GM08714 (cell line): ENCODE measurements around the gene SH2B3.
"Not testable (repeated sequence)": the region's sequence is repeated elsewhere in the genome, so short reads cannot be mapped to it uniquely, and the experiment has no call there.

ENCODE experiments used
- H3K4me3 ChIP-seq: fragments of 200-500 bp; sonication (Bioruptor generic); 2 replicates; pipeline ENCODE4 v1.5.1; 2014; ENCODE audit warnings: mild to moderate bottlenecking, low read length, inconsistent platforms
- ZNF274 ChIP-seq: IDR thresholded peaks from 2 replicates; pipeline ENCODE4 v1.6.1; 2012; ENCODE audit warnings: mild to moderate bottlenecking, low read depth, low read length

SH2B3 gene

DNA sequence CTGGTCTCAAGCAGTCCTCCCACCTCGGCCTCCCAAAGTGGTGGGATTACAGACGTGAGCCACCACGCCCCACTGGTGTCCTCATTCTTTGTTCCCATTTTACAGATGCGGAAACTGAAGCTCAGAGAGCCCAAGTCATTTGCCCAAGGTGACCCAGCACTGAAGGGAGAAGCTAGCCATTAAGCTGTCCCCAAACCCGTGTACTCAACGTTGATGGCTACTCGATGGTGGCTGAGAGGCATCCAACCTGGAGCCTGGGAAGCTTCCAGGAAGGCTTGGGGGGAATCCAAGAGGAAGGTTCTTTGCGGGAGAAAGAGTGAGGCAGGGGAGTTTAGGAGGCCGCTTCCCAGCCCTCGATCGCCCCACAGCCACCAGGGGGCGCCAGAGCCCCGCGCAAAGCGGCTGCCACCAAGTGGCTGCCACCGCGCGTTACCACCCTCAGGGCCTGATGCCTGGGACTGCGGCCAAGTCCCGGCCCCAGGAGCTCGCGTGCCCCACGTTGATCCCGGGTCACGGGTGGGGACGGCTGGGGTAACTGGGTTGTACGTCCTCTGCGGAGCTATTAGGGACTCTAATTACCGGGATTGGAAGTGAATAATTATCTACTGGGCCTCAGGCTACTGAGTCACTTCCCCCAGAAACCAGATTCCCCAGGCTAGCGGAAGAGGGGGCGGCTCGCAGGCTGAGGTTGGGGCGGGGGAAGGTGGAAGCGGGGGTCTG, 8.8 kb upstream of the SH2B3 start:
- no peak overlapping the region; the same call in 1 of the 2 replicates for H3K4me3 ChIP-seq

DNA sequence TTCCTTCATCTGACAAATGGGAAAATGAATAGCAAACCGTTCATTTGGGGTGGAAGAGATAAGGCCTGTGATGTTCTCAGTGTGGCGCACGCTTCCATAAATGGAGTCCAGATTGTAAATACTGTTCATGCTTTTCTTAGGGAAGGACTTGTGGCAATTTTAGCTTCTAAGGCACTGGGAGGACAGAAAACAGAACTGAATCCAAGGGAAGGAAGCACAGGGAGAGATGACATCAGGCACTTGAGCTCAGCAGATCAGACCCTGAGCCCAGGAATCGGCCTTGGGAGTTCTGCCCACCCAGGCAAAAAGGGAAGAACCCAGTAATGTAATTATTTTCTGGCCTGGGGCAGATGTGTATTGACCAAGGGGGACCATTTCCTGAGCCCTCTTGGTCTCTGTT, 7.2 kb upstream of the SH2B3 start:
- no peak overlapping the region for H3K4me3 ChIP-seq
- no peak for TF ChIP-seq ZNF274

More for the DNA sequence above, 8.8 kb upstream of the SH2B3 start:
- TF ChIP-seq ZNF274 = no peak

DNA sequence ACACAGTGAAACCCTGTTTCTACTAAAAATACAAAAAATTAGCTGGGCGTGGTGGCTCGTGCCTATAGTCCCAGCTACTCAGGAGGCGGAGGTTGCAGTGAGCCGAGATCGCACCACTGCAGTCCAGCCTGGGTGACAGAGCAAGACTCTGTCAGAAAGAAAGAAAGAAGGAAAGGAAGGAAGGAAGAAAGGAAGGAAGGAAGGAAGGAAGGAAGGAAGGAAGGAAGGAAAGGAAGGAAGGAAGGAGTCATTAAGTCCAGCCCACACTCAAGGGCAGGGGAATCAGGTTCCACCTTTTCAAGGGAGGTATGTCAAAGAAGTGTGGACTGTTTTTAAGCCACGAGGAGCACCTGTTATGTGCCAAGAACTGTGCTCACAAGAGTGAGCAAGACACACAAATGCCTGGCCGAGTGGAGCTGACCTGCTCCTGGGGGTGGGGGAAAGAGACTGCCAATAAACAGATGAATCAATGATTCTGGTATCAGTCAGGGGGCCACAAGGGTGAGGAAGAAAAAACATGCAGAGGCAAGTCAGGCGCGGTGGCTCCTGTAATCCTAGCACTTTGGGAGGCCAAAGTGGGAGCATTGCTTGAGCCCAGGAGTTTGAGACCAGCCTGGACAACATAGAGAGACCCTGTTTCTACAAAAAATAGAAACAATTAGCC, 5.8 kb upstream of the SH2B3 start:
- not testable (repeated sequence) for H3K4me3 ChIP-seq

DNA sequence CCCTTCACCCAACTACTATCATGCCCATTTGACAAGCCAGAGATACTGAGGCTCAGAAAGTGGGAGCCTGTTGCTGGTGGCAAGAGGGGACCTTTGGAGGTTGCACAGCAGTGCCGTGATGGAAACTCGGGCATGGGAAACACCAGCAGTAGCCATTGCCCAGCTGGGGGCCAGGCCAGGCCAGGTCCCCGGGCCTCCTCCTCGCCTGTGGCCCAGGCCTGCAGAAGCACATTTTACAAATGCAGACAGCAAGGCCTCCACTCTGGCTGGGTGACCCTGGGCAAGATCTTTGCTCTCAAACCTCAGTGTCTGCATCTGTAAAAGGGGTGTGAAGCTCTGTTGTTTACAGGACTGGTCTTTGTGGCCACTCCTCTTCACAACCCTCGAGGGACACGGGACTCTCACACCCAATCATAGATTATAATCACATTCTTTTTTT, 4.5 kb upstream of the SH2B3 start:
- no peak overlapping the region for H3K4me3 ChIP-seq
- no peak for TF ChIP-seq ZNF274

DNA sequence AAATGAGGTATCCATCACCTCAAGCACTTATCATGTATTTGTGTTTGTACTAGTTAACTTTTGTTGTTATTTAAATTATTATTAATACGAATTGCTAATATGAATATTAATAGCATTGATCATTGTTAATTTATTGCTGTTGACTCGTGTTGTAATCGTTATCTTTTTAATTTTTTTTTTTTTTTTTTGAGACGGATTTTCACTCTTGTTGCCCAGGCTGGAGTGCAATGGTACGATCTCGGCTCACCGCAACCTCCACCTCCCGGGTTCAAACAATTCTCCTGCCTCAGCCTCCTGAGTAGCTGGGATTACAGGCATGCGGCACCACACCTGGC, 3.3 kb upstream of the SH2B3 start:
- not testable (repeated sequence) for H3K4me3 ChIP-seq

DNA sequence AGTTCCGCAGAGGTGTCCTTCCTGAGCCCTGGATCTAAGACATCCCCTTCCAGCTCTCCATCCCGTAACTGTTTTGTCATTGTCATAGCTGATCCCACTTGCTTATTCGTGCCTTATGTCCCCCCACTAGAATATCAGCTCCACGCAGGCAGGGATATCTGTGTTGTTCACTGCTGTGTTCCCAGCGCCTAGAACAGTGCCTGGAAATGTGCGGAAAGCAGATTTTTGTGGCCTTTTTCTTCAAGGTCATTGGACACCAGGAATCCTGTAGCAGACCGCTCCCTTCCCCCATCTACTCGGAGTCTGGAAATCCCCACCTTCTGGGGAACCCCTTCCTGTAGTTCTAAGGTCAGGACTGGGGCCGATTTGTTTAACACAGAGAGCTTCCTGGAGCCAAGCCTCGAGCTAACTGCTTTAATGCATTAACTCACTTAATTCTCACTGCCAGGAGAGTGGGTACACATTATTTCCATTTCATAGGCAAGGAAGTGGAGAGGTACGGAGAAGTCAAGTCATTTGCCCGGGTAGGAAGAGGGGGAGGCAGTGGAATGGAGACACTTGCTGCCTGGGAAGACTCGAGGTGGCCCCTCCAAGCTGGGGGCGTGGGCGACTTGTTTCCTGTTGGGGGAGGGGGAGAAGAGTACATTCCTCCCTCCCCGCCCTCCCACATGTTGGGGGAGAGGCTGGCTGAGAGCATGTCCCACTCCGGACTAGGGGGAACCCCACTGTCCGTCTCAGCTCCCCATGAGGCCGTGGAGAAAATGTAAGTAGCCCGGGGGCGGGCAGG, 1.2 kb upstream of the SH2B3 start:
- TF ChIP-seq ZNF274 = no peak
- peak overlapping the region; percentile 65; the same call in 1 of the 2 replicates for H3K4me3 ChIP-seq

DNA sequence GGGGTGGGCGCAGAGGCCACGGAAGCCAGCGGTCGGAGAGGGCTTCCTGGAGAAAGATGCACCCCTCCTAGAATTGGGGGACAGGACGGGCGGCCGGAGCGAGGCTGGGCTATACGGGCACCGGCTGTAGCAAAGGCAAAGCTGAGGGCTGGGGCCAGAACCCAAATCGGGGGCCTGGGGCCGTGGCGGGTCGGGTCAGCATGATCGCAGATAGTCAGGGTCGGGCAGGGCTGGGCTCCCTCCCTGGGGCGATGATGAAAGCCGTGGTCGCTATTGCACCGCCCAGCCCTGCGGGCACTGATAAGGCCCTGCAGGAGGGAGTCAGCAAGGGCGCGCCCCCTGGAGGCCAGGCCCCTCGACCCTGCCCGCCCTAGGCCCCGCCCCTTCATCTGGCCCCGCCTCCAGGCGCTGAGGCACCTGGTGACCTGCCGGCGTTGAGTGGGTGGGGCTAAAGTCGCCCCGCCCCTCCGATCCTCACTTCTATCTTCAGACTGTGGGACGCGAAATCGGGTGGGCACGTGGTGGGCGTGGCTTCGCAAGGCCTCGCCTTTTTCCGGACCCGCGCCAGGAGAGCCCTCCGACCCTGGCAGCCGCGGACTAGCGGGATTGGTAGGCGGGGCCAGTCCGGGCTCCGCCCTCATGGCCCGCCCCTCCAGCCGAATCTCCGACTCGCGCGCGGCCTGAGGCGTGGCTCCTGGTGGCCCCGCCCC, 419 bp upstream of the SH2B3 start:
- TF ChIP-seq ZNF274 = no peak
- peak overlapping the region; percentile 65; the same call in 1 of the 2 replicates for H3K4me3 ChIP-seq

DNA sequence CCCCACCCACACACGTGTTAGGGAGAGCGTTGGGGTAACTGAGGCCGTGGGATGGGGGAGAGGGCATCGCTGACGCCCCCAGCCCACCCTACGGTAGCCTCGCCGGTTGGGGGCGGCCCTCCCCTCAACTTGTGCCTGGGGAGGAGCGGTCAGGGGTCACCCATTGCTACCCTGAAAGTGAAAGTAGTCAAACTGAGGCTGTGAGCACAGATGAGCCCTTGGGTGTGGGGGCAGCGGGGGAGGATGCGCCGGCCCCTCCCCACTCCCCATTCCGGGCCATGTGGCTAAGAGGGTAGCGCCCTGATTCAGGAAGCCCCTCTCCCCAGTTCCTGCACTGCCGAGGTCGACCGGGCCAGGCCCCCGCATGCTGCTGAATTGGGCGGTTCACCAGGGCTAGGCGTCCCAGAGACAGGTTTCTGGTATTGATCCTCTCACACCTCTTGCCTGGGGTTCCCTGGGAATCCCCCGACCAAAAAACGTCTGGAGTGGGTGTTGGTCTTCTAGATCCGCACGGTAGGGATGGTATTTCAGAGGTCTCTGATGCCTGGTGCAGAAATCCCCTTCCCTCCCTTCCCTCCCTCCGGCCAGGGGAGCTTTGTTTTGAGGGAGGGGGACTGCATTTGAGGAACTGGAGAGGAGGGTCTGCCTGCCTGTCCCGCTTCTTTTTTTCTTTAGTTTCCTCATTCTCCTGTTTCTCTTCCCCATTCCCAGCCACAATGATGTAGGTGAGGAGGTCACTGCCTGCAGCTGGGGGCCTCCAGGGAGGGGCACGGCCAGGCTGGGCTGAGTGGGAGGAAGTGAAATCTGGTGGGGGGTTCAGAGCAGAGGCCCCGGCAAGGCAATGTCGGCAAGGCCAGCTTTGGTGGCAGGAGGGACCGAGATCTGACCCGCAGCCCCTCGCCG, 1.0 kb downstream of the SH2B3 start:
- H3K4me3 ChIP-seq = peak overlapping the region; percentile 86
- no peak for TF ChIP-seq ZNF274

DNA sequence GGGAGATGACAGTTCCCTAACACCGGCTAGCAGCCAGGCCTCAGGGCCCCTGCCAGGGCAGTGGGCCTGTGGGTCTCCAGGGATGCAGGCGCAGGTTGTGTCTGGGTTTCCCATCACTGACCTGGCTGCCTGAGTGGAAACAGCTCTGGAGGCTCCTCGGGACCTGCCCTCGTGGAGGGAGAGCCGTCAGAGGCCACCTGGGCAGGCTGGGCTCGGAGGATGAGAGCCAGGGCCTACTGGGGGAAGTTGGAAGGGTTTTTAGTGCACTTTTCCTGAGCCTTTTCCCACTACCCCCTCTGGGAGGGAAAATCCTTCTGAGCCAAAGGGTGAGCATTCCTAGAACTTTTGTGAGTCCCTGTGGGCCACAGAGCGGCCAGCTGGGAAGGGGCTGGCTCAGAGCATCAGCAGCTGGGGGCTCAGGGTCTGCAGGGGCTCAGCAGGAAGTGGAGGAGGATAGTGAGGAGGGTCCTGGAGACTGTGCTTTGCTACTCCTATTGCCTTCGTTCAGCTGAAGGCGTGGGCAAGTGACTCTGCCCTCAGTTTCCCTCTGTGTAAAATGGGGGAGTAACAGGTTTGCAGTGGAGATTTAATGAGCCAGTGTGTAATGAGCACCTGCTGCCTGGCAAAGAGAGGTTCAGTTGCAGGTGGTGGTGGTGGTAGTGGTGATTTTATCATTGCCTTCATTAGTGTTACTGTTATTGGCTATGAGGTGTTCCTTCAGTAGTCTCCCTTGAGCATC, 1.8 kb downstream of the SH2B3 start:
- H3K4me3 ChIP-seq = peak overlapping the region; percentile 86
- no peak for TF ChIP-seq ZNF274

DNA sequence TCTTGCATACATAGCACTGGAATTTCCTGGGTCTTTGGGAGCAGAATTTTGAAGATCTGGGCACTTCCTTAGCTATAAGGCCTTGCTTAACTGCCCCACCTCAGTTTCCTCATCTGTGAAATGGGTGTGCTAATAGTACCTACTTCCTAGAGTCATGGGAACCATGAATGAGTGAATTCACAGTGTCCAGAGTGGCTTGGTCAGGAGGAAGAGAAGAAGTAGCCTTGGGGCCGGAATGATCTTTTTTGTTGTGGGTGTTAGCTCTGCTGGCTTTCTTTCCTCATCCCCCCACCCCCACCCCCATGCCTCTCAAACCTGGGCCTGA, 2.4 kb downstream of the SH2B3 start:
- H3K4me3 ChIP-seq = peak overlapping the region; percentile 86; the same call in 1 of the 2 replicates
- no peak for TF ChIP-seq ZNF274

DNA sequence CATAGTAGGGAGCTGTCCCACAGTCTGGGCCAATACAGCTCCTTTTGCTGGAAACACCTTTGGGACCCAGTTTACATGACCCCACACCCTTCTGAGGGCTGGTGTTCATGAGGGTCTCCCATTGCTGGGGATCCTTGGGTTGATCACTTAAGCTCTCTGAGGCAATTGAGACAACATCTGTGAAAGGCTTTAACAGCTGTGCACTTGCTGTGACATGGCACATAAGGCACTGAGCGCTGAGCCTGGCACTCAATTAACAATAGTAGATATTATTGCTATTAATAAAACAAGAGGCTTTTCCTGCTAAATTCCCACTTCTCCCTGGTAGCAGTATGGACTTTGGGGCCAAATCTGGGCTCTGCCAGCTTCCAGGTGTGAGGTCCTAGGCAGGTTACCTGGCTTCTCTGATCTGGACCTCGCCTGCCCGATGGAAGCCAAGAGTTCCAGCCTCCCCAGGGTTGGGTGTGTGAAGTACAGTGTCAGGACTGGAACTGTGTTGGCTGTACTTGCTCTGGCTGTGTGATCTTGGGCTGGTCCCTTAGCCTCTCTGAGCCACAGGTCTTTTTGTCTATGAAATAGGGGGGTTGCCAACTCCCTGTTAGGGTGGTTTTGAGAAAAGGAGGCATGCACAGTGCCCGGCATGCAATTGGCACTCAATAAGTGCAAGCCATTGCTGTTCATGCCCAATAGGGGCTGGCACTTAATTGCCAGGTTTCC, 3.1 kb downstream of the SH2B3 start:
- TF ChIP-seq ZNF274 = no peak
- peak overlapping the region; percentile 86; the same call in 1 of the 2 replicates for H3K4me3 ChIP-seq

DNA sequence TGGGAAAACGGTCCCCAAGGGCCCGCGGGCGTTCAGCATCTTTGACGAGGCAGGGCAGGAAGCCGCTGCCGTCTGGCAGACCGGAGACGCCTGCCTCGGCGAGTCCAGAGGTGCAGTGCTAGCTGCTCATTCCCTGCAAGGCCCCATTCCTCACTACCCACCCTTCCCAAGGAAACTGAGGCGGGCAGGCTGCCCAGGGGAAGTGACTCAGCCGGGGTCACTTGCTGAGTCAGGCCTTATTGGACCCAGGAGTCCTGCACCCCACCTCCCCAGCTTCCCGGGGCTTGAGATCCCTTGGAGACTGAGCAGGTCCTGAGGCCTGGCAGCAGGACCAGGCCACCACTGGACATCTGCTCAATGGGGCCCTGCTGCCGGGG, 3.7 kb downstream of the SH2B3 start:
- TF ChIP-seq ZNF274 = no peak
- peak overlapping the region; percentile 86; the same call in 1 of the 2 replicates for H3K4me3 ChIP-seq
